Vein endothelial cell (primary cell): ENCODE results near the gene GCNT2. TPM values are rescaled to one million over a fixed set of nuclear protein-coding genes. Genes with fewer than 3 reads are reported as not detected.

Experiments used
- small RNA-seq: library from RNA; depleted of rRNA; stranded (forward); fragments of <200 nt; gene quantifications from one replicate; pipeline ENCODE3, GENCODE V24; 2012
- total RNA-seq: library from RNA; depleted of rRNA; stranded (reverse); fragments of >200 nt; gene quantifications from 2 replicates; pipeline ENCODE4 v1.2.3, GENCODE V29; 2012

The GCNT2 gene
- total RNA-seq = 18.9 and 26.3 TPM in 2 replicates

DNA sequence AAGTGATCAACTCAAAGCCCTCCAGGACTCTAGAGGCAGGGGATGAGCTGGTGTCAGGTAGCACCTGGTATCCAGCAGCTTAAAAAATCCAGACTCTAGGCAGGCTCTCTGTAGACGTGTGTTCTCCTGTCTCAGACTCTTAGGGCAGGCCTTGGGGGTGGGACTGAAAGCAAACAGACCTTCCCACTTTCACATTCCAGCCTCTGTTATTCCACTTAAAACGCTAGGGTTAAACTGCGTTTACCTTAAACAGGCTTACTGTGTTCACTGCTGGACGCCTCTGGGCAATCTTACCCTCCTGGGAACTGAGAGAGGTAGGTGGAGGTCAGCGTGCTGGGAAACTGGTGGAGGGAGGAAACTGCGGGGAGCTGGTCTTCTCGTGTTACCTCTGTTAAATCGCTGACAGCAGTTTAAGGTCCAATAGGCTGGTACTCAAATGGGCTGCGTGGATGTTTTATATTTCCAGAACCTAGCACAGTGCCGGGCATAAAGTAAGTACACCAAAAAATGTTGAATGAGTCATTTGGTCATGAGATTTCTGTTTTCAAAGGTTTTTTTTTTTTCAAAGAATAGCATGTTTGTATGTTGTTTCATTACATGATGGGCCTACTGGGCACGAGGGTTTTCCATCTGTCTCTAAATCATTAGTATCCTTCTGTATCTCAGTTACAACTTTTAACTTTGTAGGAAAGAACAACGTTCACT lies at the start of gene GCNT2:
Gene GCNT2 (plus strand): TSS at position 248 of the 705 bp plus-strand sequence. CDS start 7,561 bp downstream, outside the sequence.

Small RNAs within 50 kb of the gene (small RNA-seq; reads per million reads assigned to genes)
- gene RF00019 = not detected

Other genes starting within 250 kb of the GCNT2 start
- gene TFAP2A, start 106.3 kb upstream of the GCNT2 start, total RNA-seq = 0.10 TPM in 1 of 2 replicates, not detected in the other
- not detected in 2 replicates for gene C6orf52, start 173.3 kb downstream of the GCNT2 start, total RNA-seq
- gene PAK1IP1, start 173.6 kb downstream of the GCNT2 start, total RNA-seq = 20.3 and 22.0 TPM in 2 replicates
- 87.8 and 103 TPM in 2 replicates for gene TMEM14C, start 201.7 kb downstream of the GCNT2 start, total RNA-seq
- gene TMEM14B, start 226.5 kb downstream of the GCNT2 start, total RNA-seq = 56.1 and 65.7 TPM in 2 replicates